ENCODE measurements around the gene HOXB2. TPM values are rescaled to one million over a fixed set of nuclear protein-coding genes. Genes with fewer than 3 reads are reported as not detected.

HOXB2 gene
- total RNA-seq, 1 experiment from 2014 or later: 59.3 TPM

Other genes with a start within 250 kb of the HOXB2 start
- 0.17 TPM in 1 of 2 replicates, not detected in the other for gene SKAP1, start 114.9 kb downstream of the HOXB2 start, total RNA-seq (2014; rRNA removed)
- gene HOXB1, start 14.1 kb downstream of the HOXB2 start, total RNA-seq (2014; rRNA removed): not detected in 2 replicates
- 5.2 and 5.5 TPM in 2 replicates for gene HOXB4, start 33.2 kb upstream of the HOXB2 start, total RNA-seq (2014; rRNA removed)
- 9.0 and 12.1 TPM in 2 replicates for gene HOXB3, start 45.1 kb upstream of the HOXB2 start, total RNA-seq (2014; rRNA removed)
- 0.90 and 1.8 TPM in 2 replicates for gene HOXB5, start 48.7 kb upstream of the HOXB2 start, total RNA-seq (2014; rRNA removed)
- gene HOXB6, start 59.9 kb upstream of the HOXB2 start, total RNA-seq (2014; rRNA removed): 21.5 and 24.9 TPM in 2 replicates
- gene HOXB7, start 65.9 kb upstream of the HOXB2 start, total RNA-seq (2014; rRNA removed): 26.9 and 37.3 TPM in 2 replicates
- 22.9 and 23.5 TPM in 2 replicates for gene HOXB8, start 70.2 kb upstream of the HOXB2 start, total RNA-seq (2014; rRNA removed)
- 3.6 and 5.1 TPM in 2 replicates for gene HOXB9, start 81.2 kb upstream of the HOXB2 start, total RNA-seq (2014; rRNA removed)
- not detected in 2 replicates for gene PRAC1, start 177.4 kb upstream of the HOXB2 start, total RNA-seq (2014; rRNA removed)
- gene PRAC2, start 178.1 kb upstream of the HOXB2 start, total RNA-seq (2014; rRNA removed): not detected in 2 replicates
- 0.77 and 0.80 TPM in 2 replicates for gene HOXB13, start 183.6 kb upstream of the HOXB2 start, total RNA-seq (2014; rRNA removed)